ENCODE data around the gene JPH2.

DNA sequence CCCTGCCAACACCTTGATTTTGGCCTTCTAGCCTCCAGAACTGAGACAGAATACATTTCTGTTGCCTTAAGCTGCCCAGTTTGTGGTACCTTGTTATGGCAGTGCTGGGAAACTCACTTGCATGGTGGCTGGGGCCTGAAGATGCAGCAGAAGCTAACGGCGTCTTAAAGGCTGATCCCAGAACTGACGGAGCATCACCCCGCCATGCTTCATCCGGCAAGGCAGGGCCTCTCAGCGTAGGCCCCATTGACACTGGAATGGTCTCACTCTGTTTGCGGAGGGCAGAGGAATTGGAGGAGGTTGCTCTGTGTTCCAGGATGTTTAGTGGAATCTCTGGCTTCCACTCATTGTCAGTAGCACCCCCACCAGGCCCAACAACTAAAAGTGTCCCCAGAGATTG is 102.1 kb downstream of the JPH2 start:
- TF ChIP-seq, protein P1, sequence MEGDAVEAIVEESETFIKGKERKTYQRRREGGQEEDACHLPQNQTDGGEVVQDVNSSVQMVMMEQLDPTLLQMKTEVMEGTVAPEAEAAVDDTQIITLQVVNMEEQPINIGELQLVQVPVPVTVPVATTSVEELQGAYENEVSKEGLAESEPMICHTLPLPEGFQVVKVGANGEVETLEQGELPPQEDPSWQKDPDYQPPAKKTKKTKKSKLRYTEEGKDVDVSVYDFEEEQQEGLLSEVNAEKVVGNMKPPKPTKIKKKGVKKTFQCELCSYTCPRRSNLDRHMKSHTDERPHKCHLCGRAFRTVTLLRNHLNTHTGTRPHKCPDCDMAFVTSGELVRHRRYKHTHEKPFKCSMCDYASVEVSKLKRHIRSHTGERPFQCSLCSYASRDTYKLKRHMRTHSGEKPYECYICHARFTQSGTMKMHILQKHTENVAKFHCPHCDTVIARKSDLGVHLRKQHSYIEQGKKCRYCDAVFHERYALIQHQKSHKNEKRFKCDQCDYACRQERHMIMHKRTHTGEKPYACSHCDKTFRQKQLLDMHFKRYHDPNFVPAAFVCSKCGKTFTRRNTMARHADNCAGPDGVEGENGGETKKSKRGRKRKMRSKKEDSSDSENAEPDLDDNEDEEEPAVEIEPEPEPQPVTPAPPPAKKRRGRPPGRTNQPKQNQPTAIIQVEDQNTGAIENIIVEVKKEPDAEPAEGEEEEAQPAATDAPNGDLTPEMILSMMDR (IDR thresholded peaks at IDR 0.05; ENCODE audit: low read depth, low read length) = no peak
- TF ChIP-seq EZH2phosphoT487 (IDR thresholded peaks at IDR 0.05; ENCODE audit: low read depth) = no peak

Data from OCI-LY3 (cell line).